Uterine smooth muscle cell (primary cell): ENCODE results near the gene KRTAP12-1. TPM values are rescaled to one million over a fixed set of nuclear protein-coding genes. Genes with fewer than 3 reads are reported as not detected.

Experiments
- total RNA-seq: library from RNA; depleted of rRNA; stranded (reverse); fragments of >200 nt; gene quantifications from 2 replicates; pipeline ENCODE4 v1.2.3, GENCODE V29; 2014

Gene KRTAP12-1
- not detected in 2 replicates for total RNA-seq

GRCh38 chr21:44681861-44682579, at the start of gene KRTAP12-1:
Gene KRTAP12-1, minus strand, starts transcription at chr21:44682163. Its CDS starts 40 bp downstream, at chr21:44682123.

GRCh38 chr21:44711327-44712202, 29.6 kb upstream of the KRTAP12-1 start, which contains the start of gene TSPEAR:
Gene TSPEAR, minus strand, starts transcription at chr21:44711572. Its CDS starts 58 bp downstream, at chr21:44711514.

DNA sequence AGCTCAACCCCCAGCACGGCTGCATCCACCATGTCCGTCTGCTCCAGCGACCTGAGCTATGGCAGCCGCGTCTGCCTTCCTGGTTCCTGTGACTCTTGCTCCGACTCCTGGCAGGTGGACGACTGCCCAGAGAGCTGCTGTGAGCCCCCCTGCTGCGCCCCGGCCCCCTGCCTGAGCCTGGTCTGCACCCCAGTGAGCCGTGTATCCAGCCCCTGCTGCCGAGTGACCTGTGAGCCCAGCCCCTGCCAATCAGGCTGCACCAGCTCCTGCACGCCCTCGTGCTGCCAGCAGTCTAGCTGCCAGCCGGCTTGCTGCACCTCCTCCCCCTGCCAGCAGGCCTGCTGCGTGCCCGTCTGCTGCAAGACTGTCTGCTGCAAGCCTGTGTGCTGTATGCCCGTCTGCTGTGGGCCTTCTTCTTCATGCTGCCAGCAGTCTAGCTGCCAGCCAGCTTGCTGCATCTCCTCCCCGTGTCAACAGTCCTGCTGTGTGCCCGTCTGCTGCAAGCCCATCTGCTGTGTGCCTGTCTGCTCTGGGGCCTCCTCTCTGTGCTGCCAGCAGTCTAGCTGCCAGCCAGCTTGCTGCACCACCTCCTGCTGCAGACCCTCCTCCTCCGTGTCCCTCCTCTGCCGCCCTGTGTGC, 15.3 kb upstream of the KRTAP12-1 start, which contains the start of gene KRTAP10-12:
Gene KRTAP10-12 (plus strand): TSS at position 1 of the 639 bp plus-strand sequence. CDS start 30 bp downstream, at position 31.

GRCh38 chr21:44666401-44667320, 15.3 kb downstream of the KRTAP12-1 start, which contains the start of gene KRTAP12-2:
Gene KRTAP12-2, minus strand, starts transcription at chr21:44666927. Its CDS starts 41 bp downstream, at chr21:44666886.

GRCh38 chr21:44657635-44658540, 24.1 kb downstream of the KRTAP12-1 start, which contains the start of gene KRTAP12-3:
Gene KRTAP12-3, plus strand, starts transcription at chr21:44657932. Its CDS starts 48 bp downstream, at chr21:44657980.

GRCh38 chr21:44654576-44655175, 27.3 kb downstream of the KRTAP12-1 start, which contains the start of gene KRTAP12-4:
Gene KRTAP12-4, minus strand, starts transcription at chr21:44654659. Its CDS starts 45 bp downstream, at chr21:44654614.

DNA sequence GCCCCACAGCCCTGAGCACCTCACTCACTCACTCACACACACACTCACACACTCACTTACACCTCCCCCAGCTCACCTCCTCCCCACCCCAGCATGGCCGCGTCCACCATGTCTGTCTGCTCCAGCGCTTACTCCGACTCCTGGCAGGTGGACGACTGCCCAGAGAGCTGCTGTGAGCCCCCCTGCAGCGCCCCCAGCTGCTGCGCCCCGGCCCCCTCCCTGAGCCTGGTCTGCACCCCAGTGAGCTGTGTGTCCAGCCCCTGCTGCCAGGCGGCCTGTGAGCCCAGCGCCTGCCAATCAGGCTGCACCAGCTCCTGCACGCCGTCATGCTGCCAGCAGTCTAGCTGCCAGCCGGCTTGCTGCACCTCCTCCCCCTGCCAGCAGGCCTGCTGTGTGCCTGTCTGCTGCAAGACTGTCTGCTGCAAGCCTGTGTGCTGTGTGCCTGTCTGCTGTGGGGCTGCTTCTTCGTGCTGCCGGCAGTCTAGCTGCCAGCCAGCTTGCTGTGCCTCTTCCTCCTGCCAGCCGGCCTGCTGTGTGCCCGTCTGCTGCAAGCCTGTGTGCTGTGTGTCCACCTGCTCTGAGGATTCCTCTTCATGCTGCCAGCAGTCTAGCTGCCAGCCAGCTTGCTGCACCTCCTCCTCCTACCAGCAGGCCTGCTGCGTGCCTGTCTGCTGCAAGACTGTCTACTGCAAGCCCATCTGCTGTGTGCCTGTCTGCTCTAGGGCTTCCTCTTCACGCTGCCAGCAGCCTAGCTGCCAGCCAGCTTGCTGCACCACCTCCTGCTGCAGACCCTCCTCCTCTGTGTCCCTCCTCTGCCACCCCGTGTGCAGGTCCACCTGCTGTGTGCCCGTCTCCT, 35.4 kb downstream of the KRTAP12-1 start, which contains the start of gene KRTAP10-11:
Gene KRTAP10-11 (plus strand): TSS at position 49 of the 856 bp plus-strand sequence. CDS start 45 bp downstream, at position 94.

GRCh38 chr21:44637018-44637850, 44.7 kb downstream of the KRTAP12-1 start, which contains the start of gene KRTAP10-10:
Gene KRTAP10-10, plus strand, starts transcription at chr21:44637356. Its CDS starts 62 bp downstream, at chr21:44637418.

Other genes starting within 250 kb of the KRTAP12-1 start
- gene LRRC3, start 226.7 kb downstream of the KRTAP12-1 start, total RNA-seq, result 0.33 and 0.37 TPM in 2 replicates
- gene KRTAP10-1, start 142.0 kb downstream of the KRTAP12-1 start, total RNA-seq, result not detected in 2 replicates
- gene KRTAP10-2, start 130.7 kb downstream of the KRTAP12-1 start, total RNA-seq, result not detected in 2 replicates
- gene KRTAP10-3, start 123.4 kb downstream of the KRTAP12-1 start, total RNA-seq, result not detected in 2 replicates
- not detected in 2 replicates for gene KRTAP10-4, start 108.4 kb downstream of the KRTAP12-1 start, total RNA-seq
- gene KRTAP10-5, start 101.6 kb downstream of the KRTAP12-1 start, total RNA-seq, result not detected in 2 replicates
- not detected in 2 replicates for gene KRTAP10-6, start 89.7 kb downstream of the KRTAP12-1 start, total RNA-seq
- gene KRTAP10-7, start 81.6 kb downstream of the KRTAP12-1 start, total RNA-seq, result not detected in 2 replicates
- gene KRTAP10-8, start 70.1 kb downstream of the KRTAP12-1 start, total RNA-seq, result not detected in 2 replicates
- gene KRTAP10-9, start 55.1 kb downstream of the KRTAP12-1 start, total RNA-seq, result not detected in 2 replicates
- not detected in 2 replicates for gene KRTAP10-10, start 44.8 kb downstream of the KRTAP12-1 start, total RNA-seq
- gene KRTAP10-11, start 35.7 kb downstream of the KRTAP12-1 start, total RNA-seq, result not detected in 2 replicates
- not detected in 2 replicates for gene KRTAP12-4, start 27.5 kb downstream of the KRTAP12-1 start, total RNA-seq
- not detected in 2 replicates for gene KRTAP12-3, start 24.2 kb downstream of the KRTAP12-1 start, total RNA-seq
- gene KRTAP12-2, start 15.2 kb downstream of the KRTAP12-1 start, total RNA-seq, result not detected in 2 replicates
- not detected in 2 replicates for gene KRTAP10-12, start 15.0 kb upstream of the KRTAP12-1 start, total RNA-seq
- not detected in 2 replicates for gene TSPEAR, start 29.4 kb upstream of the KRTAP12-1 start, total RNA-seq
- 56.4 and 66.0 TPM in 2 replicates for gene UBE2G2, start 119.7 kb upstream of the KRTAP12-1 start, total RNA-seq
- gene SUMO3, start 135.9 kb upstream of the KRTAP12-1 start, total RNA-seq, result 71.0 and 119 TPM in 2 replicates
- 145 and 248 TPM in 2 replicates for gene PTTG1IP, start 191.5 kb upstream of the KRTAP12-1 start, total RNA-seq
- not detected in 2 replicates for gene ITGB2, start 238.7 kb upstream of the KRTAP12-1 start, total RNA-seq